Fibroblast of lung (primary cell): ENCODE data around the gene NEK4.

Source experiments
- EZH2 ChIP-seq: IDR thresholded peaks from 2 replicates; pipeline ENCODE4 v1.5.1; 2012; ENCODE audit warnings: low read length, control low read depth, mild to moderate bottlenecking; ENCODE audit errors: missing control alignments
- TF ChIP-seq, protein P1 (sequence below), 2 donors: IDR thresholded peaks in 1 of 2; conservative IDR thresholded peaks in 1 of 2; 1 replicate in 1 of 2; 2 replicates in 1 of 2; pipeline ENCODE4 v1.5.1; 2011 to 2012; ENCODE audit warnings: low read length in 2 of 2, control low read depth in 1 of 2, inconsistent platforms in 1 of 2, low read depth in 1 of 2, mild to moderate bottlenecking in 1 of 2

GRCh38 chr3:52800079-52800478, 29.3 kb upstream of the NEK4 start:
- TF ChIP-seq, protein P1, sequence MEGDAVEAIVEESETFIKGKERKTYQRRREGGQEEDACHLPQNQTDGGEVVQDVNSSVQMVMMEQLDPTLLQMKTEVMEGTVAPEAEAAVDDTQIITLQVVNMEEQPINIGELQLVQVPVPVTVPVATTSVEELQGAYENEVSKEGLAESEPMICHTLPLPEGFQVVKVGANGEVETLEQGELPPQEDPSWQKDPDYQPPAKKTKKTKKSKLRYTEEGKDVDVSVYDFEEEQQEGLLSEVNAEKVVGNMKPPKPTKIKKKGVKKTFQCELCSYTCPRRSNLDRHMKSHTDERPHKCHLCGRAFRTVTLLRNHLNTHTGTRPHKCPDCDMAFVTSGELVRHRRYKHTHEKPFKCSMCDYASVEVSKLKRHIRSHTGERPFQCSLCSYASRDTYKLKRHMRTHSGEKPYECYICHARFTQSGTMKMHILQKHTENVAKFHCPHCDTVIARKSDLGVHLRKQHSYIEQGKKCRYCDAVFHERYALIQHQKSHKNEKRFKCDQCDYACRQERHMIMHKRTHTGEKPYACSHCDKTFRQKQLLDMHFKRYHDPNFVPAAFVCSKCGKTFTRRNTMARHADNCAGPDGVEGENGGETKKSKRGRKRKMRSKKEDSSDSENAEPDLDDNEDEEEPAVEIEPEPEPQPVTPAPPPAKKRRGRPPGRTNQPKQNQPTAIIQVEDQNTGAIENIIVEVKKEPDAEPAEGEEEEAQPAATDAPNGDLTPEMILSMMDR (conservative IDR thresholded peaks at IDR 0.05 in 1 of 2, IDR thresholded peaks at IDR 0.05 in 1 of 2; ENCODE audit: low read depth in 1 of 2, low read length in 2 of 2): no peak
- TF ChIP-seq EZH2: no peak
